ENCODE results near the gene PIP4K2A.

The PIP4K2A gene

GRCh38 chr10:22561909-22562308 is 152.5 kb downstream of the PIP4K2A start:
- H3K4me1 Mint-ChIP-seq, result peaks cover 29% of the 10 kb centered on the region
- no peak for DNase-seq
- H3K4me3 Mint-ChIP-seq, result no peak overlapping the region
- TF ChIP-seq, protein P1, sequence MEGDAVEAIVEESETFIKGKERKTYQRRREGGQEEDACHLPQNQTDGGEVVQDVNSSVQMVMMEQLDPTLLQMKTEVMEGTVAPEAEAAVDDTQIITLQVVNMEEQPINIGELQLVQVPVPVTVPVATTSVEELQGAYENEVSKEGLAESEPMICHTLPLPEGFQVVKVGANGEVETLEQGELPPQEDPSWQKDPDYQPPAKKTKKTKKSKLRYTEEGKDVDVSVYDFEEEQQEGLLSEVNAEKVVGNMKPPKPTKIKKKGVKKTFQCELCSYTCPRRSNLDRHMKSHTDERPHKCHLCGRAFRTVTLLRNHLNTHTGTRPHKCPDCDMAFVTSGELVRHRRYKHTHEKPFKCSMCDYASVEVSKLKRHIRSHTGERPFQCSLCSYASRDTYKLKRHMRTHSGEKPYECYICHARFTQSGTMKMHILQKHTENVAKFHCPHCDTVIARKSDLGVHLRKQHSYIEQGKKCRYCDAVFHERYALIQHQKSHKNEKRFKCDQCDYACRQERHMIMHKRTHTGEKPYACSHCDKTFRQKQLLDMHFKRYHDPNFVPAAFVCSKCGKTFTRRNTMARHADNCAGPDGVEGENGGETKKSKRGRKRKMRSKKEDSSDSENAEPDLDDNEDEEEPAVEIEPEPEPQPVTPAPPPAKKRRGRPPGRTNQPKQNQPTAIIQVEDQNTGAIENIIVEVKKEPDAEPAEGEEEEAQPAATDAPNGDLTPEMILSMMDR (IDR thresholded peaks at IDR 0.05), result no peak
- peaks cover 16% of the 10 kb centered on the region for H3K9me3 Mint-ChIP-seq
- peaks cover 16% of the 10 kb centered on the region for H3K27me3 Mint-ChIP-seq (ENCODE audit: low read depth, poor library complexity)
- H3K27ac Mint-ChIP-seq, result no peak overlapping the region
- H3K36me3 Mint-ChIP-seq (ENCODE audit: low read depth), result peaks cover 54% of the 10 kb centered on the region

- DNase-seq, result no peak
- Mint-ChIP-seq H3K27ac (peak overlapping the region; percentile 23), H3K36me3 (ENCODE audit: low read depth) (peaks cover 43% of the 10 kb centered on the region), H3K9me3 (peaks cover 5% of the 10 kb centered on the region), H3K4me1 (peaks cover 35% of the 10 kb centered on the region), H3K27me3 (ENCODE audit: low read depth, poor library complexity) (peaks cover 10% of the 10 kb centered on the region), H3K4me3 (no peak overlapping the region)
- TF ChIP-seq, protein P1 (IDR thresholded peaks at IDR 0.05), result no peak
Measured at GRCh38 chr10:22560913-22561239, 153.5 kb downstream of the PIP4K2A start.

DNA sequence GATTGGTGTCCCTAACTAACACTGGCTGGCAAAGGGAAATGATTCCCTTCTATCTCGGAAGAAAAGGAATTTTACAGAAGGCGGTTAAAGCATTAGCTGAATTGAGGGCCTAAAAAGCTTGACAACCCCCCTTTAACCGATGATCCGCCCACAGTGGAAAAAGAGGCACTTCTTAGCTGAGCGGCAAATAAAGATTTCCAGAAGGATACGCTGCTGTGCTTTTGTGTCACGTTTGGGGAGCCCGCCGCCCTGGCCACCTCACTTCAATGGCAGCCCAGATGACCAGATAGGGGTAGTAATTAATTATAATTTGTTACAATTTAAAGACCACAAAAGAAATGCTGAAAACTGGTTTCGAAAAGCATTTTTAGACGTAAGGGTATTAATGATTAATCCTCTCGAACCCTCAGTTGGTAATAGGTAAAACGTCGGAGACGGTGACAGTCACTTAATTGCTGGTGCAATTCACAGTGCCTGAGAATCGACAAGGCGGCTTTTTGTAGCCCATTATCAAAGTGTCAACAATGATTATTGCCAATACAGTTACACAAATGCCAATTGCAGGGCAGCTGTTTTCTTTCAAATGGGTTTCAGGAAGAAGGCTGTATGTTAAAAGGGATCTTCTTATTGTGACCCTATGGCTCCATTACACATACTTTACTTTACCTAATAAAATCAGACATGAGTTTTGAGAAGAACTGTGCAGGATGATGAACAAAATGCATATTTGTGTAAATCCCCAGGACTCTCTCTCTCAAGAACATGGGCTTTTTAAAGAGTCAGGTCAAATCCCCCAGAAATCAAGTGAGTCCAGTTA is 154.1 kb downstream of the PIP4K2A start:
- Mint-ChIP-seq H3K9me3 (peaks cover 4% of the 10 kb centered on the region), H3K36me3 (ENCODE audit: low read depth) (peaks cover 38% of the 10 kb centered on the region), H3K27me3 (ENCODE audit: low read depth, poor library complexity) (peaks cover 9% of the 10 kb centered on the region), H3K4me3 (no peak overlapping the region), H3K27ac (peak overlapping the region; percentile 23), H3K4me1 (peaks cover 41% of the 10 kb centered on the region)
- TF ChIP-seq, protein P1 (IDR thresholded peaks at IDR 0.05), result no peak
- DNase-seq, result no peak

- Mint-ChIP-seq H3K27ac (no peak overlapping the region), H3K27me3 (ENCODE audit: low read depth, poor library complexity) (peaks cover 9% of the 10 kb centered on the region), H3K36me3 (ENCODE audit: low read depth) (peaks cover 13% of the 10 kb centered on the region), H3K4me1 (peaks cover 59% of the 10 kb centered on the region), H3K9me3 (no peaks in the 10 kb centered on the region), H3K4me3 (no peak overlapping the region)
- TF ChIP-seq, protein P1 (IDR thresholded peaks at IDR 0.05), result no peak
- DNase-seq, result no peak
Measured at GRCh38 chr10:22557321-22557720, 157.1 kb downstream of the PIP4K2A start.

GRCh38 chr10:22556774-22557173 is 157.6 kb downstream of the PIP4K2A start:
- H3K9me3 Mint-ChIP-seq, result no peaks in the 10 kb centered on the region
- no peak overlapping the region for H3K27ac Mint-ChIP-seq
- no peak for DNase-seq
- TF ChIP-seq, protein P1 (IDR thresholded peaks at IDR 0.05), result no peak
- H3K27me3 Mint-ChIP-seq (ENCODE audit: low read depth, poor library complexity), result peaks cover 9% of the 10 kb centered on the region
- peaks cover 9% of the 10 kb centered on the region for H3K36me3 Mint-ChIP-seq (ENCODE audit: low read depth)
- no peak overlapping the region for H3K4me3 Mint-ChIP-seq
- peaks cover 61% of the 10 kb centered on the region for H3K4me1 Mint-ChIP-seq

Data from nephron progenitor cell (in vitro differentiated cells).